ENCODE results near the gene CDK5R2. TPM values are rescaled to one million over a fixed set of nuclear protein-coding genes. Genes with fewer than 3 reads are reported as not detected.

The CDK5R2 gene
- total RNA-seq, 1 donor from 2014 or later = not detected

GRCh38 chr2:218986148-218986761 lies 26.8 kb downstream of the CDK5R2 start:
- Histone ChIP-seq H3K9me3 (ENCODE audit: low read depth) (no peaks in the 10 kb centered on the region), H2AFZ (replicated peaks) (no peak overlapping the region), H3K4me1 (peaks cover 14% of the 10 kb centered on the region), H3K27ac (no peak overlapping the region), H3K4me3 (no peak overlapping the region), H3K9ac (no peak overlapping the region), H3F3A (ENCODE audit: low read depth) (peaks cover 2% of the 10 kb centered on the region), H3K27me3 (peaks cover 100% of the 10 kb centered on the region), H3K4me2 (no peak overlapping the region), H4K20me1 (ENCODE audit: low read depth) (peaks cover 93% of the 10 kb centered on the region), H3K79me2 (ENCODE audit: low read depth) (no peaks in the 10 kb centered on the region), H3K36me3 (no peaks in the 10 kb centered on the region)
- no peak for DNase-seq (ENCODE audit: low spot score)
- Mint-ChIP-seq H3K9me3 (peaks cover 1% of the 10 kb centered on the region), H3K4me1 (peaks cover 7% of the 10 kb centered on the region), H3K36me3 (no peaks in the 10 kb centered on the region), H3K4me3 (no peak overlapping the region), H3K27ac (no peak overlapping the region), H3K27me3 (ENCODE audit: insufficient read depth, low read depth) (peaks cover 87% of the 10 kb centered on the region)
- TF ChIP-seq EZH2phosphoT487 (IDR thresholded peaks at IDR 0.05) (no peak), EZH2 (IDR thresholded peaks at IDR 0.05) (no peak)
- TF ChIP-seq, protein P1, sequence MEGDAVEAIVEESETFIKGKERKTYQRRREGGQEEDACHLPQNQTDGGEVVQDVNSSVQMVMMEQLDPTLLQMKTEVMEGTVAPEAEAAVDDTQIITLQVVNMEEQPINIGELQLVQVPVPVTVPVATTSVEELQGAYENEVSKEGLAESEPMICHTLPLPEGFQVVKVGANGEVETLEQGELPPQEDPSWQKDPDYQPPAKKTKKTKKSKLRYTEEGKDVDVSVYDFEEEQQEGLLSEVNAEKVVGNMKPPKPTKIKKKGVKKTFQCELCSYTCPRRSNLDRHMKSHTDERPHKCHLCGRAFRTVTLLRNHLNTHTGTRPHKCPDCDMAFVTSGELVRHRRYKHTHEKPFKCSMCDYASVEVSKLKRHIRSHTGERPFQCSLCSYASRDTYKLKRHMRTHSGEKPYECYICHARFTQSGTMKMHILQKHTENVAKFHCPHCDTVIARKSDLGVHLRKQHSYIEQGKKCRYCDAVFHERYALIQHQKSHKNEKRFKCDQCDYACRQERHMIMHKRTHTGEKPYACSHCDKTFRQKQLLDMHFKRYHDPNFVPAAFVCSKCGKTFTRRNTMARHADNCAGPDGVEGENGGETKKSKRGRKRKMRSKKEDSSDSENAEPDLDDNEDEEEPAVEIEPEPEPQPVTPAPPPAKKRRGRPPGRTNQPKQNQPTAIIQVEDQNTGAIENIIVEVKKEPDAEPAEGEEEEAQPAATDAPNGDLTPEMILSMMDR (IDR thresholded peaks at IDR 0.05) = no peak

- no peak overlapping the region for H3K4me2 ChIP-seq
- peaks cover 100% of the 10 kb centered on the region for H3K27me3 ChIP-seq
- H3K36me3 ChIP-seq = no peaks in the 10 kb centered on the region
- no peak overlapping the region for H3K27ac ChIP-seq
- peaks cover 5% of the 10 kb centered on the region for H3F3A ChIP-seq (ENCODE audit: low read depth)
- H2AFZ ChIP-seq (replicated peaks) = no peak overlapping the region
- no peak overlapping the region for H3K4me3 ChIP-seq
- no peak overlapping the region for H3K4me3 Mint-ChIP-seq
- H3K4me1 ChIP-seq = peaks cover 12% of the 10 kb centered on the region
- no peaks in the 10 kb centered on the region for H3K36me3 Mint-ChIP-seq
- H4K20me1 ChIP-seq (ENCODE audit: low read depth) = peaks cover 95% of the 10 kb centered on the region
- H3K4me1 Mint-ChIP-seq = peaks cover 3% of the 10 kb centered on the region
- H3K9ac ChIP-seq = no peak overlapping the region
- H3K27ac Mint-ChIP-seq = no peak overlapping the region
- H3K79me2 ChIP-seq (ENCODE audit: low read depth) = no peaks in the 10 kb centered on the region
- H3K27me3 Mint-ChIP-seq (ENCODE audit: insufficient read depth, low read depth) = peaks cover 90% of the 10 kb centered on the region
- H3K9me3 ChIP-seq (ENCODE audit: low read depth) = no peaks in the 10 kb centered on the region
- no peak for TF ChIP-seq EZH2phosphoT487 (IDR thresholded peaks at IDR 0.05)
- TF ChIP-seq EZH2 (IDR thresholded peaks at IDR 0.05) = no peak
- TF ChIP-seq, protein P1 (IDR thresholded peaks at IDR 0.05) = no peak
- peaks cover 1% of the 10 kb centered on the region for H3K9me3 Mint-ChIP-seq
- DNase-seq (ENCODE audit: low spot score) = no peak
These were observed 28.7 kb downstream of the CDK5R2 start for GRCh38 chr2:218988164-218988563.

DNA sequence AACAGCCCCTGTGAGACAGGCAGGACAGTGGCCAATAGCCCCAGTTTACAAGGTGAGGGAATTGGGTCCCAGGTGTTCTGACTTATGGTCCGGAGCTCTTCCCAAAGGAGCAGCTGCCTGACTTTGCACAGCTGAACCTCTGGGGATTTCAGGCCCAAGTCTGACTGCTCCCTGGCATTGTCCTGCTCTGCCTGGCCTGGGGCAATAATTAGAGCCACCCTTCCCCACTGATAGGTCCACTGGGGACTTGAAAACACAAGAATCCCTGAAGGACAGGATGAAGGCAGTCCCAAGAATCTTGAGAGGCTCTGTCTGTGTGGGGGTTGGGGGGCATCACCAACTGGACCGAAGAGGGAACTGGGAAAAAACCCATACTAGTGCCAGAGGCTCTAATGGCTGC lies 29.2 kb downstream of the CDK5R2 start:
- Histone ChIP-seq H3K9me3 (ENCODE audit: low read depth) (no peaks in the 10 kb centered on the region), H3K9ac (no peak overlapping the region), H3K36me3 (no peaks in the 10 kb centered on the region), H3K4me3 (no peak overlapping the region), H3K27me3 (peaks cover 100% of the 10 kb centered on the region), H4K20me1 (ENCODE audit: low read depth) (peaks cover 95% of the 10 kb centered on the region), H3K79me2 (ENCODE audit: low read depth) (no peaks in the 10 kb centered on the region), H3K4me2 (no peak overlapping the region), H3K4me1 (peaks cover 17% of the 10 kb centered on the region), H2AFZ (replicated peaks) (no peak overlapping the region), H3F3A (ENCODE audit: low read depth) (peaks cover 7% of the 10 kb centered on the region), H3K27ac (no peak overlapping the region)
- Mint-ChIP-seq H3K27ac (no peak overlapping the region), H3K4me1 (peaks cover 3% of the 10 kb centered on the region), H3K27me3 (ENCODE audit: insufficient read depth, low read depth) (peaks cover 87% of the 10 kb centered on the region), H3K9me3 (peaks cover 1% of the 10 kb centered on the region), H3K4me3 (no peak overlapping the region), H3K36me3 (no peaks in the 10 kb centered on the region)
- no peak for DNase-seq (ENCODE audit: low spot score)
- TF ChIP-seq, protein P1 (IDR thresholded peaks at IDR 0.05) = no peak
- TF ChIP-seq EZH2phosphoT487 (IDR thresholded peaks at IDR 0.05) (no peak), EZH2 (IDR thresholded peaks at IDR 0.05) (no peak)

Measured in neural progenitor cell (in vitro differentiated cells).